Measurements from ENCODE around the gene LUZP2. TPM values are rescaled to one million over a fixed set of nuclear protein-coding genes. Genes with fewer than 3 reads are reported as not detected.

Gene LUZP2
- polyA plus RNA-seq, 1 donor from 2014 or later, result not detected

GRCh38 chr11:24828938-24829605 is 332.2 kb downstream of the LUZP2 start:
- no peaks in the 10 kb centered on the region for H3K4me1 Mint-ChIP-seq
- peaks cover 4 to 8% (median 5%) of the 10 kb centered on the region in 3 donors for H3K9me3 Mint-ChIP-seq
- H3K36me3 Mint-ChIP-seq, result no peaks in the 10 kb centered on the region
- no peaks in the 10 kb centered on the region for H3K27me3 Mint-ChIP-seq
- no peak overlapping the region for H3K4me3 Mint-ChIP-seq
- H3K27ac Mint-ChIP-seq, result no peak overlapping the region

GRCh38 chr11:24833573-24833972 is 336.7 kb downstream of the LUZP2 start:
- Mint-ChIP-seq H3K36me3 (no peaks in the 10 kb centered on the region), H3K27me3 (no peaks in the 10 kb centered on the region), H3K9me3 (peaks cover 0 to 5% (median 3%) of the 10 kb centered on the region in 3 donors)

GRCh38 chr11:24837112-24837511 is 340.3 kb downstream of the LUZP2 start:
- Mint-ChIP-seq H3K4me3 (no peak overlapping the region), H3K9me3 (peaks cover 0 to 5% (median 0%) of the 10 kb centered on the region in 3 donors), H3K4me1 (no peaks in the 10 kb centered on the region), H3K36me3 (no peaks in the 10 kb centered on the region), H3K27me3 (no peaks in the 10 kb centered on the region), H3K27ac (no peak overlapping the region)

More at GRCh38 chr11:24833573-24833972, 336.7 kb downstream of the LUZP2 start:
- H3K4me3 Mint-ChIP-seq, result no peak overlapping the region
- no peak overlapping the region for H3K27ac Mint-ChIP-seq
- no peaks in the 10 kb centered on the region for H3K4me1 Mint-ChIP-seq

GRCh38 chr11:24842308-24842707 is 345.5 kb downstream of the LUZP2 start:
- H3K27ac Mint-ChIP-seq, result no peak overlapping the region
- H3K9me3 Mint-ChIP-seq, result peaks cover 0 to 4% (median 2%) of the 10 kb centered on the region in 3 donors
- H3K4me3 Mint-ChIP-seq, result no peak overlapping the region
- H3K36me3 Mint-ChIP-seq, result peaks cover 1% of the 10 kb centered on the region
- H3K4me1 Mint-ChIP-seq, result no peaks in the 10 kb centered on the region
- H3K27me3 Mint-ChIP-seq, result no peaks in the 10 kb centered on the region

- Mint-ChIP-seq H3K4me1 (no peaks in the 10 kb centered on the region), H3K27me3 (no peaks in the 10 kb centered on the region), H3K9me3 (peaks cover 4 to 8% (median 4%) of the 10 kb centered on the region in 3 donors), H3K4me3 (no peak overlapping the region), H3K36me3 (peaks cover 1% of the 10 kb centered on the region), H3K27ac (no peak overlapping the region)
Measured at GRCh38 chr11:24844406-24844805, 347.6 kb downstream of the LUZP2 start.

- no peaks in the 10 kb centered on the region for H3K4me1 Mint-ChIP-seq
- no peaks in the 10 kb centered on the region for H3K36me3 Mint-ChIP-seq
- H3K4me3 Mint-ChIP-seq, result peak overlapping the region in 1 of 4 donors; percentile 51
- H3K9me3 Mint-ChIP-seq, result peaks cover 2 to 8% (median 5%) of the 10 kb centered on the region in 3 donors
- no peaks in the 10 kb centered on the region for H3K27me3 Mint-ChIP-seq
- no peak overlapping the region for H3K27ac Mint-ChIP-seq
Measured at GRCh38 chr11:24848857-24849256, 352.0 kb downstream of the LUZP2 start.

GRCh38 chr11:24855951-24856350 is 359.1 kb downstream of the LUZP2 start:
- Mint-ChIP-seq H3K36me3 (no peaks in the 10 kb centered on the region), H3K9me3 (peaks cover 3% of the 10 kb centered on the region in 3 donors), H3K4me1 (no peaks in the 10 kb centered on the region), H3K27me3 (no peaks in the 10 kb centered on the region), H3K27ac (no peak overlapping the region), H3K4me3 (no peak overlapping the region)

- Mint-ChIP-seq H3K36me3 (no peaks in the 10 kb centered on the region), H3K27me3 (no peaks in the 10 kb centered on the region), H3K4me1 (no peaks in the 10 kb centered on the region), H3K9me3 (peaks cover 4 to 9% (median 5%) of the 10 kb centered on the region in 3 donors), H3K27ac (no peak overlapping the region), H3K4me3 (no peak overlapping the region)
Measured at GRCh38 chr11:24859801-24860300, 363.0 kb downstream of the LUZP2 start.

GRCh38 chr11:24861440-24861839 is 364.6 kb downstream of the LUZP2 start:
- Mint-ChIP-seq H3K27me3 (no peaks in the 10 kb centered on the region), H3K9me3 (peaks cover 2 to 9% (median 5%) of the 10 kb centered on the region in 3 donors), H3K4me3 (no peak overlapping the region), H3K36me3 (no peaks in the 10 kb centered on the region), H3K4me1 (no peaks in the 10 kb centered on the region), H3K27ac (no peak overlapping the region)

GRCh38 chr11:24866743-24867142 is 369.9 kb downstream of the LUZP2 start:
- H3K4me1 Mint-ChIP-seq, result no peaks in the 10 kb centered on the region
- H3K36me3 Mint-ChIP-seq, result no peaks in the 10 kb centered on the region
- H3K27me3 Mint-ChIP-seq, result no peaks in the 10 kb centered on the region
- H3K9me3 Mint-ChIP-seq, result peaks cover 3 to 6% (median 5%) of the 10 kb centered on the region in 3 donors
- H3K4me3 Mint-ChIP-seq, result no peak overlapping the region
- H3K27ac Mint-ChIP-seq, result no peak overlapping the region

GRCh38 chr11:24870048-24870447 is 373.2 kb downstream of the LUZP2 start:
- Mint-ChIP-seq H3K9me3 (peaks cover 3 to 10% (median 5%) of the 10 kb centered on the region in 3 donors), H3K4me3 (no peak overlapping the region), H3K4me1 (no peaks in the 10 kb centered on the region), H3K36me3 (no peaks in the 10 kb centered on the region), H3K27ac (no peak overlapping the region), H3K27me3 (no peaks in the 10 kb centered on the region)

- Mint-ChIP-seq H3K4me3 (no peak overlapping the region), H3K27ac (no peak overlapping the region), H3K4me1 (no peaks in the 10 kb centered on the region), H3K9me3 (peaks cover 3 to 10% (median 6%) of the 10 kb centered on the region in 3 donors), H3K27me3 (no peaks in the 10 kb centered on the region), H3K36me3 (no peaks in the 10 kb centered on the region)
Measured at GRCh38 chr11:24872186-24872585, 375.3 kb downstream of the LUZP2 start.

- H3K4me1 Mint-ChIP-seq, result no peaks in the 10 kb centered on the region
- H3K27ac Mint-ChIP-seq, result no peak overlapping the region
- H3K27me3 Mint-ChIP-seq, result no peaks in the 10 kb centered on the region
- no peaks in the 10 kb centered on the region for H3K36me3 Mint-ChIP-seq
- peaks cover 3 to 10% (median 6%) of the 10 kb centered on the region in 3 donors for H3K9me3 Mint-ChIP-seq
- H3K4me3 Mint-ChIP-seq, result no peak overlapping the region
Measured at GRCh38 chr11:24872651-24873311, 375.9 kb downstream of the LUZP2 start.

GRCh38 chr11:24880962-24881361 is 384.1 kb downstream of the LUZP2 start:
- Mint-ChIP-seq H3K27me3 (no peaks in the 10 kb centered on the region), H3K36me3 (no peaks in the 10 kb centered on the region), H3K4me3 (no peak overlapping the region), H3K27ac (no peak overlapping the region), H3K9me3 (peaks cover 0 to 11% (median 3%) of the 10 kb centered on the region in 3 donors), H3K4me1 (no peaks in the 10 kb centered on the region)

GRCh38 chr11:24885580-24886173 is 388.8 kb downstream of the LUZP2 start:
- no peak overlapping the region for H3K4me3 Mint-ChIP-seq
- H3K9me3 Mint-ChIP-seq, result peaks cover 0 to 8% (median 2%) of the 10 kb centered on the region in 3 donors
- no peak overlapping the region for H3K27ac Mint-ChIP-seq
- H3K36me3 Mint-ChIP-seq, result no peaks in the 10 kb centered on the region
- H3K4me1 Mint-ChIP-seq, result no peaks in the 10 kb centered on the region
- H3K27me3 Mint-ChIP-seq, result no peaks in the 10 kb centered on the region

Measured in IgD-negative memory B cell (primary cell).